Measurements from ENCODE around the gene CCDC107.

The CCDC107 gene

GRCh38 chr9:35675204-35675603, 17.1 kb downstream of the CCDC107 start:
- TF ChIP-seq CTCF (IDR thresholded peaks at IDR 0.05; ENCODE audit: low read depth, low read length): no peak
- no peaks in the 10 kb centered on the region for H3K9me3 ChIP-seq
- H3K36me3 ChIP-seq: no peaks in the 10 kb centered on the region
- no peaks in the 10 kb centered on the region for H3K4me1 ChIP-seq
- no peak for DNase-seq
- H3K4me3 ChIP-seq (ENCODE audit: low read depth, low read length): peak overlapping the region; percentile 52
- no peaks in the 10 kb centered on the region for H3K27me3 ChIP-seq

GRCh38 chr9:35675732-35676392, 17.8 kb downstream of the CCDC107 start:
- H3K36me3 ChIP-seq: no peaks in the 10 kb centered on the region
- no peaks in the 10 kb centered on the region for H3K27me3 ChIP-seq
- no peak for TF ChIP-seq CTCF (IDR thresholded peaks at IDR 0.05; ENCODE audit: low read depth, low read length)
- H3K4me1 ChIP-seq: no peaks in the 10 kb centered on the region
- DNase-seq: peak; percentile 85
- H3K9me3 ChIP-seq: no peaks in the 10 kb centered on the region
- H3K4me3 ChIP-seq (ENCODE audit: low read depth, low read length): peak overlapping the region; percentile 52

- Histone ChIP-seq H3K4me1 (0 out of 2 replicates have a peak, but pooled peaks cover 2% of the 10 kb centered on the region), H3K4me3 (ENCODE audit: low read depth, low read length) (no peak overlapping the region), H3K36me3 (no peaks in the 10 kb centered on the region), H3K27me3 (no peaks in the 10 kb centered on the region), H3K9me3 (no peaks in the 10 kb centered on the region)
- TF ChIP-seq CTCF (IDR thresholded peaks at IDR 0.05; ENCODE audit: low read depth, low read length): no peak
- no peak for DNase-seq
Observed at GRCh38 chr9:35679091-35679490, 21.0 kb downstream of the CCDC107 start.

GRCh38 chr9:35679766-35680330, 21.8 kb downstream of the CCDC107 start:
- Histone ChIP-seq H3K4me1 (0 out of 2 replicates have a peak, but pooled peaks cover 2% of the 10 kb centered on the region), H3K4me3 (ENCODE audit: low read depth, low read length) (no peak overlapping the region), H3K27me3 (no peaks in the 10 kb centered on the region), H3K9me3 (no peaks in the 10 kb centered on the region), H3K36me3 (no peaks in the 10 kb centered on the region)
- no peak for DNase-seq
- TF ChIP-seq CTCF (IDR thresholded peaks at IDR 0.05; ENCODE audit: low read depth, low read length): no peak

GRCh38 chr9:35680331-35681105, 22.4 kb downstream of the CCDC107 start:
- DNase-seq: no peak
- no peak overlapping the region for H3K4me3 ChIP-seq (ENCODE audit: low read depth, low read length)
- no peak for TF ChIP-seq CTCF (IDR thresholded peaks at IDR 0.05; ENCODE audit: low read depth, low read length)
- no peaks in the 10 kb centered on the region for H3K9me3 ChIP-seq
- H3K27me3 ChIP-seq: no peaks in the 10 kb centered on the region
- no peaks in the 10 kb centered on the region for H3K36me3 ChIP-seq
- 0 out of 2 replicates have a peak, but pooled peaks cover 2% of the 10 kb centered on the region for H3K4me1 ChIP-seq
